NCI-H524 treated with DMSO at 0.1 percent for 48 hours (cell line): ENCODE measurements around the gene AKAP6.
A peak's percentile ranks its signal among the peaks of the same experiment; 100 is the strongest.

Experiments used
- DNase-seq: peaks from one replicate; lab custom pipeline; 2025; lab: John Stamatoyannopoulos, UW

AKAP6 gene

DNA sequence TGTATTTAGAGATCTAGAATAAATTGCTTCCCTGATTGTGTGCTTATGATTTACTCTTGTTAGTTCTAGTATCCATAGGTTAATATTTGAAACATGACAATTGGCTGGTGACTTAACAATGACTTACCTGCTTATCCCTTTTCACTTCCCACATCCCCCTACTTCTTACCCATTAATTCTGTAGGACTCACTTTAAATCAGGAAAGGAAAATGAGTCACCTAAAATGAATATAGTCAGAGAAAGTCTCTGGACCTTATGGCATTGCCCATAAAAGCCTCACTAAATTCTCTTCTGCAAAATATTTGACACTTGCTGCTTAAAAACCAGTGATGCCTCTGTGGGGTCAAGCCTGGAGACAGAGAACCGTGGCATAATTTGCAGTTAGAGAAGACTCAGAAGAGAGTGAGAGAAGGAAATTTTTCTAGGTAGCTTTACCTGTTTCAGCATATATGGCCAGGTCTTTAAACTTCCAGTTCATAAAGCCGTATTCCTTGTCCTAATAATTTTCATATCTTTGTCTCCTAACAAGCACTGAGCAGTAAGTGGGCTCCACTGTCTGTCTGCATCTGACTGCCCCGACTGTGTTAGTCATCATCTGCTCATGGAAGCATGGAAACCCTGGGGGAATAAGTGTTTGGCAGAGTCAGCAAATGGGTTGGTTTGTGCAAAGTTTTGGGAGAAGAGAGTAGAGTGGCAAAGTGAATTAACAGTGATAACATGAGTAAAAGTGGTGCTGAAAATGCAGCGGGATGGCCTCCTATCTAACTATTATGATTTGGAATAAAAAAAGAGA, 294.4 kb downstream of the AKAP6 start:
- no peak for DNase-seq

DNA sequence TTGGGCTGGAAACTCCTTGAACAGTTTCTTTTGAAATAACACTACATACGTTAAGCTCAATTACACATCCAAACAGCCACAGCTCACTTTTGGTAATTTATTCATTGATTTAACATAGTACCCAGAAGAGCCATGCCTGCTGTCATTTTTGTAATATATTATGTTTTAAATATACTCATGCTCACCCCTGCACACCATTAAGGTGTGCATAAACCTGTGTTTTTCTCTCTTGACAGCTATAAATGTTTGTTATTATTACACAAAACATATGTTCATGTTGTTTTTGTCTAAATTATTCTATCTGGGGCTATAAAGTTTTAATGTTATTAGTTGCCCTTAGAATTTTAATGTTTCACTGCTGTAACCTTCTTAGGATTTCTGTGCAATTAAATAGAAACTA, 296.1 kb downstream of the AKAP6 start:
- no peak for DNase-seq

DNA sequence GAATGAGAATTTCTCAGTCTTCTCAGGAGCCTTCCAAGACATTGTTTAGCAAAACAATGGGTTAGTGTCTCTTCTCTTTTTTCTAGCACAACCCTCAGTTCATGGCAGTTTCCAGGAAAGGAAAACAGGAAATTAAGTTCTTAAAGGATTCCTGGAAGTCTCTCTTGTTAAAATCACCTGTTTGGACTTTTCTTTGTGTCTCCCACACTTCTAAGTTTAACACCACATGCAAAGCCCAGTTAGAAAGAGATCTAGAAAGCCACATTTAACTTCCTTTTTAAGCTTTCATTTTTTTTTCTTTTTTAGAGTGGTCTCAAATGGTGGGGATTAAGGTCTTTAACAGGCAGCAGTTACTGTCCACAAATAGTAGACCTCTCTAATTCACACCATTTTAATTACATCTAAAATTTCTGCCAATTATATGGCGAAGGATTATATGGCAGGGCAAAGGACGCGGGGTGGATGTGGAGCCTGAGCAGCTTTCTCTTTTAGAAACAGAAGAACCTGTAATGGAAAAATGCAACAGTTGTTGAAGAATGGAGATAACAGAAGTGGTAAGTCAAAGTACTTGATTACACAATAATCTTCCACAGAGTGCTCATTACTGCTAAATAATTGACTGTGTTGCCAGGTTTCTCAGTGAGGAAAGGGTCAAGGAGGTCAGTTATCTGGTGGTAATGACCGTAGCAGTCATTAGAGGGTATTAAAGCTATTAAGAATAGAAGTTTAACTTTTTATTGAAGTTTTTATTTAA, 298.6 kb downstream of the AKAP6 start:
- DNase-seq, result peak; percentile 68

DNA sequence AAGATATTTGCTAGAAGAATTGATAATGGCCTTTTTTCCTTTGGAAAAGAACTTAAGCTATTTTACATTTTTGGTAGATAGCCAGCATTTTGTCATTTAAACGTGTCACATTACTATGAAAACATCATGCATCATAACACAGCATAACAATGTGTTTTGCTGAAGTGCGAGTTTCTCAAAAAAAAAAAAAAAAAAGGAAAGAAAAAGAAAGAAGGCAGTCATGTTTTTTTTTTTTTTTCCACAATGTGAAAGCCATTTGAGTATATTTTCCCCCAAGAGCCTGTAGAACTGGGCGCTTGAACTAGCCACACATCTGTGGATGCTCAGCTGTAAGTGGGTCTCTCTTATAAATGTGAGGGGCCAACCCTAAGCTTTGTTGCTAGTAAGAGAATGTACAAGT, 300.1 kb downstream of the AKAP6 start:
- no peak for DNase-seq

DNA sequence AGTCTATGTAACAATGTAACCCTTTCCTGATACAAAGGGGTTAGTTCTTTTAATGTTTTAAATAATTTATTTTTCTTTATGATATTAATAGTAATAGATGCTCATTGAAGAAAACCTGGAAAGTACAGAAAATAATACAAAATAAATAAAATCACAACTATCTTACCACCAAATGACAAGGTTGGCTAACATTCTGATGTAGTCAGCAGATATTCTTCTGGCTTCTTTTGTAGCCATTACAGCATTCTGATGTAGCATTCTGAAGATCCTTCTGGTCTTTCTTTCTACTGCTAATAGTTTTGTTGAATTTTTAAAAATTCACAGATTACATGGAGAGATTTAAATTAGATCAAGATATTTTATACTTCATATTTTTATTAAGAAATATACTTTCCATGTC, 301.6 kb downstream of the AKAP6 start:
- DNase-seq, result no peak

DNA sequence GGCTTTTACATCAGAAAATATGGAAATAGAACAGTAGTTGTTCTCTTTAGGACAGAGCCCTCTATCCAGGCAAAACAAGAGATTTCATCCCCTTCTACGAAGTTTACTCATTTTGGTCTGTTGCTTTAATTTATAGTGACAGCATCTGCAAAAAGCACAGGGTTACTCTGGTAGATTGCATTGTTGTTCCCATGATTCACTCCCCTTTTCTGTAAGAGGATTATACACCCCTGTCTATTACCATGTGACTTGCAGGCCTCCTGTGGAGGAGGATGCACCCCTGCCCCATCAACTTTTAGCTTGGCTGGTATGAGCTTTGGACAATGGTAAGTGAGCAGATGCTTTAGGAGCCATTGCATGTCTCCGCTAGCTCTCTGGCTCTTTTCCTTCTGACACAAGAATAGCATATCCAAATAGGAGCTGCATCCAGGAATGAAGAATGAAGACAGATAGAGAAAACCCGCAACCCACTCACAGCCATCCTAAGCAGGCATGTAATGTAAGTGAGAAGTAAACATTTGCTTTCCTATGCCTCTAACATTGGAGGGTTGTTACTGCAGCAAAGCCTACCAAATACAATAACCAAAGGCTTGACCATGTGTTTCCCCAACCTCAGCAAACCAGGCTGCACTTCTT, 304.2 kb downstream of the AKAP6 start:
- DNase-seq, result no peak

DNA sequence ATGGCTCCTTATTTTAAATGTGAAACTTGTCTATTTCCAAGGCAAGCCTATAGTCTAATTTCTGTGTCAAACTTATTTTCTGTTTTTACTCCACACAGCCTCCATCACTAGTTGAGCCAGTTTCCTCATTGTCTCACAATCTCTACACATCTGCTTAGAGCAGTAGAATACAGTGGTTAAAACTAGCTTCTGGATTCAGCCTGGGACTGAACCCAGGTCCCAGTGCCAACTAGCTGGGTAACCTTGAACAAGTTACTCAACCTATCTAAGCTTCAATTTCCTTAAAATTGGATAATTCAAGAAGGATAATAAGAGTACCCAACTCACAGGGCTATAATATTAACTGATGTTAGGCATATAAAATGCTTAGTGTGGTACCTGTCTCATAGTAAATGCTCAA, 304.8 kb downstream of the AKAP6 start:
- no peak for DNase-seq

DNA sequence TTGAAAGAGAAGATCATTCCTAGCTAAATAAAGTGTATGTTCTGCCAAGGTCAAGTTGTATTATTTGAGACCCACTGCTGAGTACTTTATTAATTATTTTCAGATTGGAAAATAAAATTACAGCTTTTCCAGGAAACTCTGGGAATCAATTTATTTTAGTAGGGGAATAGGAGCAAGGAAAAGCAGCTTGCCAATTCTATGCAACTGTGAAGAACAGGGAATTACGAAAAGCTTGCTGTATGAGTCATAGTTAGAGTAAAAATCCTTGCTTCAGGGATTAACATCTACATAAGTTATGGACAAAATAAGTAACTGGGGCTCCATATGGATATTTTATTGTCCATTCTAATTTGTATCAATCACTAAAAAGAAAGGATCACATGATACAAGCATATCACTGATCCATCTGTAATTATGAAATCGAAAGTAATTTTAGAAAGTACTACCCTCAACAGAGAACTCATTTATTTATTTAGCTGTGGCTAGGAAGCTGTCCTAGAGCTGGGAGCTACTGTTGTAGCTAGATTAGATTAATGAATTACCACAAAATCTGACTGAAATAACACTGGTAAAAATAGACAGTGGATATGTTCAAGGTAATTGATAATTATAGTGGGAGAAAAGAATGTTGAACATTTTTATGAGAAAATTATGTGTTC, 306.1 kb downstream of the AKAP6 start:
- DNase-seq, result no peak

DNA sequence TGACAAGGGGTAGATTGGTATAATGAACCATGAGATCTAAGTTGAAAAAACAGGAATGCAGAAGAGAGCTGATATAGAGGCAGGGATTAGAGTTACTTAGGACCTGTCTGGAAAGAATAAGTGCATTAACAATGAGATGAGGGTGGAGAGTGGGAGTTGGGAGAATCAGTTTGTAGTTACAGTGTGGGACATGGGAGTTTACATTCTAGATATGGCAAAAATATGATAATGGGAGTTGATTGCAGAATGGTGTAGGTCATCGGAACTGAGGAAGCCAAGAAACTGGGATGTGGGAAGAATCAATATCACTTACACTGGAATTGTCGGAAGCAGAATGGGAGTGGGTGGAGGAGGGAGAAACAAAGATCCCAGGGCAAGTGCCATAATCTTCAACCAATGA, 308.5 kb downstream of the AKAP6 start:
- no peak for DNase-seq

DNA sequence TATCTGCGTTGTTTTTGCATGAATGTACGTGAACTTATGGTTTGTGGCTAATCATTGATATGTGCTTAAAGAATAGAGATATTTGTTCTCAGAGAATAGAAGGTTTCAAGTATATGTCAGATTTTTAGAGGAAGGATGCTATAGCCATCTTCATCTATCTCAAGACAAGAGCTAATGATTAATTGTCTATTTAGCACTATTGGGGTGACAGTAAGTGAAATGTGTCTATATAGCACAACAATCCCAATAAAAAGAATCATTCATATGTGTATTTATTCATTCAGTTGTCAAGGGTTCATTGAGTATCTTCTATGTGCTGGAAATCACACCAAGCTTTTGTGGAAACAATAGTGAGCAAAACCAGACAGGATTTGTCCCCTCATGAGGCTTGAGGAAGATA, 310.1 kb downstream of the AKAP6 start:
- DNase-seq, result no peak

DNA sequence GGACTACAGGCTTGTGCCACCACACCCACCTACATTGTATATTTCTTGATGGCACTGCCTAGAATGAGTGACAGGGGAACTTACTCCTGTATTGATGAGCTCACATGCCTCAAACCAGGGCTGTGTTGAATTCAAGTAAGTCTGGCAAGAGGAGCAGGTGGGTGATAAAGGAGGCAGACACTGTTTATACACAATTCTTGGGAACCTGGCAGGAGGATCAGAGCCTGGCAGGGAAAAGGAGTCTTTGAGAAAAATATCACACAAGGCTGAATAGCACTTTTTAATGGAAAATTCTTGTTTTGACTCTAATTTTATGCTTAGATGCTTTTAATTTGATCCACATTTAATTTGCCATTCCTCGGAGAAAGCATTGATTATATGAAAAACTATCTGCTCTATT, 316.5 kb downstream of the AKAP6 start:
- DNase-seq, result no peak

DNA sequence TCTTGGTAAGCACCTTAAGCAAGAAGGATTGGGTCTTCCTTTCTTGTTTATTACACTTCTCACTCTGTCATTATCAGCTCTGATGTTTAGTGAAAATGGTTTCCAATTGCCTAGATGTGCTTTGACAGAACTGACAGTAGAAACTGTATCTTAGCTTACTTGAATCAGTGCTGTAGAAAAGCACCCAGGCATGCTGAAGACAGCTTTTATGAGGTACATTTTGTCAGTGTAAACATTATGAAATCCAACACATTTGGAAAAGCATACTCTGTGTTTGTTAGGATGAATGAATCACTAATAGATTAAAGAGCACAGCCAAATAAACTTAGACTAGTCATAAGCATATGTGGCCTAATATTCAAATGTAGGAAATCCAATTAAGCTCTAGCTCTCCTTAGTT, 319.3 kb downstream of the AKAP6 start:
- DNase-seq, result no peak

DNA sequence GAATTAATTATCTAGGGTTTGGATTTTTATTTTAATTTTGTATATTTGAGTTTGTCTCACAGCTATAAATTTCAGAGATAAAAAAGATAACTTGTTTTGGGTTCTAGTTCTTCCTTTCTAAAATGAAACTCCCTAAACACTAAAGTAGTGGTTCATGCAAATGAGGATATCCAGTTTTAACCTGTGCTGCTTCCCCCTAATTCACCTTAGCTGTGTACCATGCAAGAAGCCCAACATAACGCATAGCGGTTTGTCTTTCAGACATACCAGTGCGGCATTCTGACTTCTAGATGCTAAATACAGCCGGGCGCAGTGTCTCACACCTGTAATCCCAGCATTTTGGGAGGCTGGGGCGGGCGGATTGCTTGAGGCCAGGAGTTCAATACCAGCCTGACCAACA, 320.9 kb downstream of the AKAP6 start:
- DNase-seq, result no peak

DNA sequence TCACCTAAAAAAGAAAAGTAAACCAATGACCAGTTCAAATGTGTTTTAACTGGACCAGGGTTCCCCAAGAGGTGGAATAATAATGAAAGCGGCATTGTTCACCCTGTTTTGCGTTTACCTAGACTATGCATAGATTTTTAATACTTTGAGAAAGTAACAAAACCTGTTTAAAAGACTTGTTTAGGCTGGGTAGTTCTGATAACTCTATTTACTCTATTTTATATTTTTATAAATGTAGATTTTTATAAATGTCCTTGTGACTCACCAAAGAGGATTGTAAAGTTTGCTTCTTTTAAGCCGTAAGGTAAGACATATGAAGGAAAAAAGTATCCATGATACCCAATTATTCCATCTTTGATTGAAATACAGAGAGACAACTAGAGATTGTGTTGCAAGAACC, 321.6 kb downstream of the AKAP6 start:
- DNase-seq, result no peak

DNA sequence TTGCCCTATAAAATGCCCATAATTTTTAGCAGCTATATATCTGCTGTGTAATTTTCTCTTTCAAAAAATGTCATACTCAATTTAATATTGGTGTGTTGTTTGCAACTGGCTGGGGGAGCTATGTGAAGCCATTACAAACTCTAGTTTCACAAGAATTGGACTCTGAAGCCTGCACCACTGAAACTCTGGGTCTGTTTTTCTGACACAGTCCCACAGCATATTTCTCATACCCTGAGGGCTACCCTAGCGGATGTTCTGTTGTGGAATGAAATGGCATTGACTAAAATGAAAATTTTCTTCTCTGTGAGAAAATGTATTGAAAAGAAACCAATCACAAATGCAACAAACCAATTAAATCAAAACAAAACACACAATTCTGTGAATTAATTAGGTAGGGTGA, 325.0 kb downstream of the AKAP6 start:
- DNase-seq, result no peak

DNA sequence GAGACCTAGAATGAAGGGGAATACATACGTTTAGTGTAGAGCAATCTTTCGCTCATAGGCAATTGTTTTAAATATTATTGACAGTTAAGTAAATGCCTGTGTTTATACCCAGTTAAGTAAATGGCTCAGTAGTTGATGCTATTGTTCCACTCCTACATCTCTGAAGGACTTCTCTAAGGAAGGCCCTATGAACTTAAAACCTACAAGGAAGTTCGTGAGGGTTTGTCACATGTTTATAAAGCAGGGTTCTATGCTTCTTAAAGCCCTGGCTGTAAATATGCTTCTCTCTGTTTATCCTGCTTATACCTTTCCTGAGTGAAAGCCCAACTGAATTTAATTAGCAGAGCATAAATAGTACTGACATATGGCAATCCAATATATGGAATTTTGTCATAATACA, 327.5 kb downstream of the AKAP6 start:
- no peak for DNase-seq

DNA sequence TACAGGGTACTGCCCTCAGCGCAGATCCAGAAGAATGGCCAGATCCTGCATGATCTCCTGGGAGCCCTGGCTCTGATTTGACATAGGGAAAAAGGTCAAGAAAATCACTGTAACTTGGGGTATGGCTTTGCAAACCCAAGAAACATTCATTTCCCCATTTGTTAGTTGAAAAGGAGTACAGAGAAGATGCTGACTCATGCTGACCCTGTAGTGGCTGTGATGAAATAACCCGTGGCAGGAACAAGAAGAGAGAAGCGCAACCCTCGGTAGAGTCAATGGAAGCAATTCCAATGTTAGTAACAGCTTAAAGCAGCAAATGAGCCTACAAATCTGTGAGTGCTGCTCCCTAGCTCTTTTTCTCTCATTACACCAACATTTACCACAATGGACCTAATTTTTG, 328.0 kb downstream of the AKAP6 start:
- no peak for DNase-seq

DNA sequence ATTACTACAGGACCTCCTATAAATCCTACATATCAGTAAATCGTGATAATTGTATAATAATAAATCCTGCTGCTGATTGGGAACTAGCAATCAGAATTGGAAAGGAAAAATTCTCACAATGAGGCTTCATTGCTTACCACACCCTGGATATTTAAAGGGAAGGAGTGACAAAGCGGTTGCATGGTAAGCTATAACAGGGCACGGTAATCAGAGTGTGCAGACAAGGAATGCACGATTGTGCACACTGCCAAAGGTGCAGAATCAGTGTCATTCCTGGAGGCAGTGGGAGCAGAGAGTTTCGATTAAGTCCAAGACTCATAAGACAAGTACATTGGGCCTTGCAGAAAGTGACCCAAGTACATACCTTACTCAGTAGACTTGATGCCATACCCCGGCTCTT, 332.1 kb downstream of the AKAP6 start:
- no peak for DNase-seq

DNA sequence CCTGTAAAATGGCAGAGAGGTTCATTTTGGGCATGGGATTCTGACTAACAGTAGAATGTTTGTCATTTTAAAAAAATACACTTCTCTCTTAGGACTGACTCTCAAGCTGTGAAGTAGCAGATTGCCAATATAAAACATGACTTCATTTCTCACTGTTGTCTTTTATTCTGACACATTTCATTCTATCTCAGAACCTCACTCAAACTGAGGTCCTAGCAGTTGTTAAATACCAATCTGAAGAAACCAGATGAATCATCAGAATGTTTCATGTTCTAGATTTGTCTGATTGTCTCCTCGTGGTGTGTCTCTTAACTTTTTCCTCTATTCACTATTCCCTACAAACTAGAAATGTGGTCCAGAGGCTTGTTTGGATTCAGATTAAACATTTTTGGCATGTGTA, 333.1 kb downstream of the AKAP6 start:
- no peak for DNase-seq

DNA sequence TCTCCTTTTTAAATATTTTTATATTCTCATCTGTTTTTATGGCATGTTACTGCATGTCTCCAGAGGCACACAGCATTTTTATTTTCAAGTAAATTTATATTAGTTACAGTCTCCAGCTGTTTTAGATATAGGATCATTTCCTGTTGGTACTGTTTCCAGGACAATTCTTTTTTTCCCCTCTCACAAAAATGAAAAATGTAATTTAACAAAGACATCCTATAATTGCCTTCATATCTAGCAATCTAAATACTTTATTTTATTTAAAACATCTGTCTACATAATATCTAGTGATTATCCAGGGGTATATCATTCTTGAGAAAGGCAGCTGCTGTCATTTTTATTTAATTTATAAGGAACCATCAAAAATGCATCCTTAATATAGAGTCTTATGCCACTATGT, 337.2 kb downstream of the AKAP6 start:
- DNase-seq, result no peak

DNA sequence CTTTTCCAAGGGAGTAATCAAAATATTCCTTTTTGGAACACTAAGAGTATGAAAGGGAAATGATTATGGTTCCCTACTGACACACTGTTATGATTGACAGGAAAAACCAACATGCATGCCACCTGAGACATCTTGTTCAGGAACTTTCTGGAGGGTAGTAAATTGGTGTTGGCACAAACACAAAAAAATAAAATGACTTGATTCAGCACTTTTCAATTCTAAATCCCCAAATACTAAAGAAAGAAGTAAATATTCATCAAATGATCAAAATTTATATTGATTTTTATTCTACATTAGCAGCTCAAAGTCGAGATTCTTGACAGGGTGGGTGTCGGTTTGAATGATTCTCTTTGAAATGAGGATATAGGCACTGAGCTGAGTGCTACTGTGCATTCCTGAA, 338.2 kb downstream of the AKAP6 start:
- no peak for DNase-seq

DNA sequence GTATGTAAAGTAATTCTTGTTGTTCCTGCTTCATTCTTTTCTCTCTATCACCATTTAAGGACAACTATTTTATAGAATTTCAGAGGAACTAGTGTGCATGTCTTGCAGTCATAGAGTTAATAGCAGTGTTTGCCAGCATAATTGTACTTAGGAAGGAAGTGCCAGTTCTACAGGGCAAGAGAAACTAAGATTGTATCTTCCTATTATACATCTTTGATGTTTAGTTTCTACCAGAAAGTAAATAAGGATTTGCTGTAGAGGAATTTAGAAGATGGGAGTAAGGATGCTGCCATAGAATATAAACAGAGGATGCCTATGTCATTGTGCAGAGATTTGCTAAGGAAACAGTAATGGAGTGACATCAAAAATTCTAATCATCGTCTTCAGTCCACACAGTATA, 338.7 kb downstream of the AKAP6 start:
- DNase-seq, result no peak

DNA sequence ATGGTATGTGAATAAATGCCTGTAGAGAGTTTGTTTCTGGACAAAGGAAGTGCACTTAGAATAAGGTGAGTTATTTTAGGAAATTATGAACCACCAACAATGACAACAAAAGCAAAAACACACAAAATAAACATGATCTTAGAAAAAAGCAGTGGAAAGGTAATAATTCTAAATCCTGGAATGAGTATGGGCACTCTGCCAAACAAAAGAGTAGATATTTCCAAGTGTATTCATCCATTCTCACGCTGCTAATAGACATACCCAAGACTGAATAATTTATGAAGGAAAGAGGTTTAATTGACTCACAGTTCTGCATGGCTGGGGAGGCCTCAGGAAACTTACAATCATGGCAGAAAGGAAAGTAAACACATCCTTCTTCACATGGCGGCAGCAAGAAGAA, 340.3 kb downstream of the AKAP6 start:
- no peak for DNase-seq
